Endometrial microvascular endothelial cells (primary cell): ENCODE data around the gene PSD. TPM values are rescaled to one million over a fixed set of nuclear protein-coding genes. Genes with fewer than 3 reads are reported as not detected.

Experiments used
- in situ Hi-C: cut with HindIII; loops from 2 replicates; pipeline ENCODE4 v1.10.0; 2017; ENCODE audit warnings: low sequenced_read_pairs, low pct_unique_long_range_greater_than_20kb; ENCODE audit errors: inconsistent ontology term
- total RNA-seq: library from RNA; depleted of rRNA; stranded (reverse); fragments of >200 nt; gene quantifications from one replicate; pipeline ENCODE4 v1.2.3, GENCODE V29; 2015; ENCODE audit errors: inconsistent ontology term

Gene PSD
- total RNA-seq, 1 donor from 2014 or later = not detected

DNA sequence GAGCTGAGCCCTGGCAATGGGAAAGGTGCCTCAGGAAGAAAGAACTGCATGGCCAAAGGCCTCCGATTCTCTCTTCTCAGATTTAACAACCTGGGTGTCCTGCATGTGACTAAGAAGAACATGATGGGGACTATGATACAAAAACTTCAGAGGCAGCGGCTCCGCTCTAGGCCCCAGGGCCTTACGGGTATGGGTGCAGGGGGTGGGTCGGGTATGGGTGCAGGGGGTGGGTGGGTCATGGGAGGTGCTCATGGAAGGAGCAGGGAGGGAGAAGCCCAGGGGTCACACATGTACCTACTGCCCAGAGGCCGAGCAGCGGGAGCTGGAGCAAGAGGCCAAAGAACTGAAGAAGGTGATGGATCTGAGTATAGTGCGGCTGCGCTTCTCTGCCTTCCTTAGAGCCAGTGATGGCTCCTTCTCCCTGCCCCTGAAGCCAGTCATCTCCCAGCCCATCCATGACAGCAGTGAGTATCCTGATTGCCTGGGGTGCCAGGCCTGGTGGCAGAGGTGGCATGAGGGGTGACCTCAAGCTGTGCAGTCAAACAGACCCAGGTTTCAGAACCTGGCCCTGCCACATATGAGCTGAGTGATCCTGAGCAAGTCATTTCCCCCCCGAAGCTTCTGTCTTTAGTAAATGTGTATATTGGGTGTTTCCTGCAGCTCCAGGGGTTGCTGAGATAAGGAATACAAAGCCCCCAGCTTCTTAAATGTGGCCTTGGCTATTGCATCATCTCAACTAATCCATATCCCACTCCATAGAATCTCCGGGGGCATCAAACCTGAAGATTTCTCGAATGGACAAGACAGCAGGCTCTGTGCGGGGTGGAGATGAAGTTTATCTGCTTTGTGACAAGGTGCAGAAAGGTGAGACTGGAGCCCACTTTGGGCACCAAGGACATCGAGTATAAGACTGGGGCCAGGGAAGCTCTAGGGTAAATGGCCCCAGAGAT, 21.1 kb downstream of the PSD start:
- in situ Hi-C loops = no loop called here

DNA sequence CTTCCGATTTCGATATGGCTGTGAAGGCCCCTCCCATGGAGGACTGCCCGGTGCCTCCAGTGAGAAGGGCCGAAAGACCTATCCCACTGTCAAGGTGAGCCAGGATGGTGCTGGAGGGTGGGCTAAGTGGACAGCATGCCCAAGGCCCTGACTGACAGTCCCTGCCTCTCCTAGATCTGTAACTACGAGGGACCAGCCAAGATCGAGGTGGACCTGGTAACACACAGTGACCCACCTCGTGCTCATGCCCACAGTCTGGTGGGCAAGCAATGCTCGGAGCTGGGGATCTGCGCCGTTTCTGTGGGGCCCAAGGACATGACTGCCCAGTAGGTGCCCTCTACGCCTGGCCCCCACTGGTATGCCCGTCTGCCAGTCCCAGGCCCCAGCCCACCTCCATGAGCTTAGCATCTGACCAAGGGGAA, 21.8 kb downstream of the PSD start:
- in situ Hi-C loops = no loop called here

DNA sequence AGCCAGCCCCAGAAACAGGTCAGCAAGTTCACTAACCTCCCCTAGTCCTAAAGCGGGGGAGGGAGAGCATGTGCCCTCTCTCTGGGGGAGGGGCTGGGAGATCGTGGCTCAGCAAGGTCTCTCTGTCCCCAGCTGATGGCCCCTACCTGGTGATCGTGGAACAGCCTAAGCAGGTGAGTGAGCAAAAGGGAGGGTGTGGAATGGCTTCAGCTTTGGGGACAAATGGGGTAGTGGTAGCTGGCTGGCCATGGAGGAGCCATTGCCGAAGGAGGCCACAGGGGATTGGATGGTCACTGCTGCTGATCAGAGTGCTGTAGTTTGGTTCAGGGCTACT, 22.3 kb downstream of the PSD start:
- in situ Hi-C loops = no loop called here

DNA sequence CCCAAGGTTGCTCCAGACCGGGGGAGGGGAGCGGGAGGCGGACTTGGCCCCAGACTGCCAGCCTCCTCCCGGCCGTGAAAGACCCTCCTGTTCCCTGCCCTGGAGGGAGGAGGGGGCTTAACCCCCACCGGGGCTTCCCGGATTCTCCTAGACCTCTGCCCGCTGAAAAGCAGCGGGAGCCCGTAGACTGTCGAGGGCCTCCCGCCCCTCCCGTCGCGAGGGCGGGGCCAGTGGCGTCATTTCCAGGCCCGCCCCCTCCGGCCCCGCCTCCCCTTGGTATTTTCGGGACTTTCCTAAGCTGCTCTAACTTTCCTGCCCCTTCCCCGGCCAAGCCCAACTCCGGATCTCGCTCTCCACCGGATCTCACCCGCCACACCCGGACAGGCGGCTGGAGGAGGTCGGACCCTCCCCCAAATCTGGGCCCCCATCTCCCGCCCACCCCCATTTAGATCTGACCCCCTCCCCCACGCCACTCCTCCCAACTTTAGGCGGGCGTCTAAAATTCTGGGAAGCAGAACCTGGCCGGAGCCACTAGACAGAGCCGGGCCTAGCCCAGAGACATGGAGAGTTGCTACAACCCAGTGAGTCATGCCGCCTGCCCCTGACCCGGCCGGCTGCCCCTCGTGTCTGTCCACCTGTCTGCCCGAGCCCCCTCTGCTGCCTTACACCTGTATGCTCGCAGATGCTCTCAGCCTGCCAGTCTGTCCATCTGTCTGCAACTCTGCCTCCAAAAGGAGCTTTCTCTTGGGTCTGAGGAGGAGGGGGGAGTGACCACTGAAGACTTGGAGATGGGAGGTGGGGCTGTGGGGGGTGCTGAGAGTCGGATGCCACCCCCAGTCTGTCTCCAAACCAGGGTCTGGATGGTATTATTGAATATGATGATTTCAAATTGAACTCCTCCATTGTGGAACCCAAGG, 22.9 kb downstream of the PSD start, which contains the start of gene NFKB2:
Gene NFKB2 (plus strand): TSS at position 306 of the 917 bp plus-strand sequence. CDS start 255 bp downstream, at position 561.
- in situ Hi-C loops = no loop called here

DNA sequence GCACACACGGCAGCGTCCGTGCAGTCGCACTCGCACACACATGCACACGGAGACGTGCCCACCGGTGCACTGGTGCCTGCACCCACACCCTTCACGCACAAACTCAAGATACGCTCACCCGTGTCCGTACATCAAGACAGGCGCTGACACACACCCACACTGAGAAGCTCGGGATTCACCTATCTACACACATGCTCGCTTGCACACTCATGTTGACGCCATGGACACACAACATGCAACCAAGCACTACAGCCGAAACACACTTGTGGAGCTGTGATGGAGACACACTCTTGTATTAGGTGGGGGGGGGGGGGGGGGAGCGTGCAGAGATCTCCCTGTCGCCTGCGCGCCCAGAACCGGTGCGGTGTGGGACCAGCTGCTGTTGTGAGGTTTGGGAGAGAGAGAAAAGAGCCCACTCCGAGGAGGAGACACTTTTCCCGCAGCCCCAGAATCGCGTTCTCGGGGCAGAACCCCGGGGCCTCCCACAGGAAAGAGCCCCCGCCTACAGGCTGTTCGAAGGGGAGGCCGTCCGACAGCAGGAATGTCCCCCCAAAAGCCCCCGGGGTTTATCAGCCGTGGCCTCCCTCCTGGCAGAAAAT, 23.7 kb downstream of the PSD start:
- in situ Hi-C loops = no loop called here

DNA sequence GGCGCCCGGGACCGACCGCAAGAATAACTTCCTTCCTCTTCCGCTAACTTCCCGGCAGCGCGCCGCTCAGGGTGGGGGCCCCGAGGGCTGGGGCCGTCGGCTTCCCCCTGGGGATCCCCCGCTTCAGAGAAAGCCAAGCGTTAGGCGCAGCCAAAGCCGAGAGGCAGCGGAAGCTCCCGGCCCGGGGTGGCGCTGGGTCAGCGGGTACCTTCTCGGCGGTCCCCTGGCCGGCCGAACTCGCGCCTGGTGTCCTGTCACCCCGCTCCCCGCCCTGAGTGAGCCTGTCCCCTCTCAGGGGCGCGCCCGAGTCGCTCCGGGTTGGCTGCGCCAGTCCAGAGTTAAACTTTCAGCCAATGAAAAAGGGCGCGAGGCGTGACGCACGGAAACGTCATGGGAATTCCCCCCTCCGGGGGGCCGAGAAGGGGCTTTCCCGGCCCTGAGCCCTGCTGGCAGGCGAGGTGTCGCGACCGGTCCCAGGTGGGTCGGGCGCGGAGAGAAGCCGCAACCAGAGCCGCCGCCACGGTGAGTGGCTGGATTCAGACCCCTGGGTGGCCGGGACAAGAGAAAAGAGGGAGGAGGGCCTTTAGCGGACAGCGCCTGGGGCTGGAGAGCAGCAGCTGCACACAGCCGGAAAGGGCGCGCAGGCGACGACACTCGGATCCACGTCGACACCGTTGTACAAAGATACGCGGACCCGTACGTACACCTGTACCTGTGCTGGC, 24.3 kb downstream of the PSD start:
- in situ Hi-C loops = no loop called here

DNA sequence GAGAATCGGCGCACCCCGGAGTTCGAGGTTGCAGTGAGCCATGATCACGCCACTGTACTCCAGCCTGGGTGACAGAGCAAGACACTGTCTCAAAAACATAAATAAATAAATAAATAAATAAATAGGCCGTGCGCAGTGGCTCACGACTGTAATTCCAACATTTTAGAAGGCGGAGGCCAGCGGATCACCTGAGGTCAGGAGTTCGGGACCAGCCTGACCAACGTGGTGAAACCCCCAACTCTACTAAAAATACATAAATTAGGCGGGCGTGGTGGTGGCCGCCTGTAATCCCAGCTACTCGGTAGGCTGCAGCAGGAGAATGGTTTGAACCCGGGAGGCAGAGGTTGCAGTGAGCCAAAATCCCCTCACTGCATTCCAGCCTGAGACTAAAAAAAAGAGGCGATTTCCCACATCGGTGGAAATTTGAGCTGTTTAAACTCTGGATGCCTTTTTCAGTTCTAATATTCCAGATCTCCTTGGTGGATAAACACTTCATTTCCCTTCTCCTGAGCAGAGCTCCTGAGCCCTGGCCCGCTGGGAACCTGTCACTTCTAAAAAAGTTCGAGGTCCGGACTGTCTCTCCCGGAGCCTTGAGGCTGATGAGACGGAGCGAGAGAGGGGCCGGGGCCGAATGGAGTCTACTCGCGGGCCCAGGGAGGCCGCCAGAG, 25.0 kb downstream of the PSD start:
- in situ Hi-C loops = no loop called here

DNA sequence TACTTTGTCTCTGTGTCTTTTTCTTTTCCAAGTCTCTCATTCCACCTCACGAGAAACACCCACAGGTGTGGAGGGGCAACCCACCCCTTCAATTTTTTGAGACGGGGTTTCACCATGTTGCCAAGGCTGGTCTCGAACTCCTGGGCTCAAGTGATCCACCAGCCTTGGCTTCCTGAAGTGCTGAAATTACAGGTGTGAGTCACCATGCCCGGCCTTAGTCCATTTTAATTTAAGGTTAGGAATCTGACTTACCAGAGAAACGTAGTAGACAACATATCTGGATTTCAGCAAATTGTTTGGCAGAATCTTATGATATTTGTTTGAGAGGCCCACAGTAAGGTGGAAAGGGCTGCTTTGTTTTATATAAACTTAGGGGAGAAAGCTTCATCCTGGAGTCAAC, 26.3 kb downstream of the PSD start:
- in situ Hi-C loops = no loop called here

DNA sequence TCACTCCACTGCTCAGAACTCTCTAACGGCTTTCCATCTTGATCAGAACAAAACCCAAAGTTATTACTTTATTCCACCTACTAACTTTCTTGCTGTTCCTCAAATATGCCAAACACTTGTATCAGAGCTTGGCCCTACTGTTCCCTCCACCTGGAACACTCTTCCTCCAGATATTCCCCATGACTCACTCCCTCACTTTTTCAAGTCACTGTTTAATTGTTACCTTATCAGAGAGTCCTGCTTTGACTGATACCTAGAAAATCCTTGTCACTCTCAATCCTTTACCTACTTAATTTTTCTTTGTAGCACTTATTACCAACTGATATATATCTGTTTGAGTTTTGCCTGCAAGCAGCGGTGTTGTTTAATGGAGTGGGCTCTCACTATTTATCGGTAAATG, 28.7 kb downstream of the PSD start:
- in situ Hi-C loops = no loop called here

DNA sequence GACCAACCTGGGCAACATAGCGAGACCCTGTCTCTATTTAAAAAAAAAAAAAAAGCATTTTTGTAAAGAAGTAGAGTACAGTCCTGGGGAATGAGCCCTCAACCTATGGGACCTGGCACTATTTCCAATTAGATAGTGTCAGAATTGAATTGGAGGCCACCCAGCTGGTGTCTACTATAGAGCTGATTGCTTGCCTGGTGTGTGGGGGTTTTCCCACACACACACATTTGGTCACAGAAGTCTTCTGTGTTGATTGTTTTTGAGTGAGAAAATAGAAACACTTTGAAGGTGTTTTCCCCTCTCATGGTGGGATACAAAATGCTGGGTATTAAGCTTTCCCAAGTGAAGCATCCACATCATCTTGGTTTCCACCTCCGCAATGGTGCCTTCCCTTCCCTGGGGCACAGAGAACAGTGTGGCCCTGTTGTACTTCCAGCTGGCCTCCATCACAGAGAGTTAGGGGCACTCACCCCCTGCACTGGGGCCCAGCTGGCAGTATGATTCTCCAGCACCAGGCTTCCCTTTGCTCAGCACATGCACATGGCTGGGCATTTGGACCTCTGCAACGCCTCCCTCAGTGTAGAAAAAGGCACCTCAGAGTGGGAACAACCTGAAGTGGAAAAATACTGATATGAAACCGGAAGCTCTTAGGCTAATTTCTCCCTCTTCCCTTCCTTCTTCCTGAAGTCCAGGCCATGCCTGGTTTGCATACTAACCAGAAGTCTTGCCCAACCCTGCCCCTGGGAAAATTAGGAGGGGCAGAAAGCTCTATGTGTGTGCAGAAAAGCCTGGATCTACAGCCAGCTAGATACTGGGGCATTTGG, 33.8 kb downstream of the PSD start:
- in situ Hi-C loops = no loop called here

DNA sequence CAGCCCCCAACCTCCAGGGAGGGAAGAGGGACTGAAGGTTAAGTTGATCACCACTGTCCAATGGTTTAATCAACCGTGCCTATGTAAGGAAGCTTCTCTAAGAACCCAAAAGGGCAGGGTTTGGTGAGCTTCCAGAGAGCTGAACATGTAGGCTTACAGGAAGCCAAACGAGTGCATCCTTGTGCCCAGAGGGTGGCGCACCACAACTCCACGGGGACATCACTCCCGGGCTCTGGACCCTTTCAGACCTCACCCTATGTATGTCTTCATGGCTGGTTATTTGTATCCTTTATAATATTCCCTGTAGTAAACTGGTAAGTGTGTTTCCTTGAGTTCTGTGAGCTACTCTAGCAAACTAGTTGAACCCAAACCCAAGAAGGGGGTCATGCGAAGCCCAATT, 34.5 kb downstream of the PSD start:
- in situ Hi-C loops = no loop called here

DNA sequence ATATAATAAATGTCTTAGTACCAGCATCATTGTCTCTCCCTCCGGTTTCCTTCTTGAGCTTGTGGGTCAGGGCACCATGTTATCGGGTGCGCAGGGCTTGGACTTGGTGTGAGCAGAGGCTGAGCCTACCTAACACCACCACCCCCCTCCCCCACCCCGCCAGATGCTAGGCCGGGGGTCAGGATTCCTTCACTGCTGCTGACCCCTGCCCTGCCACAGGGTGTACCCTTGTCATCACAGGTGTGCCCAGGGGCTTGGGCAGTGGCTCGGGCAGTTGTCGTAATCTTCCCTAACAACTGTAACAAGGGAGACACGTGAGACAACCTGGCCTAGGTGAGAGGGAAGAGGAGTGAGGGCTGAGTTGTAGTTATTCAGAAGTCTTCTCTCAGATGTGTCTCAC, 35.7 kb downstream of the PSD start:
- in situ Hi-C loops = no loop called here

DNA sequence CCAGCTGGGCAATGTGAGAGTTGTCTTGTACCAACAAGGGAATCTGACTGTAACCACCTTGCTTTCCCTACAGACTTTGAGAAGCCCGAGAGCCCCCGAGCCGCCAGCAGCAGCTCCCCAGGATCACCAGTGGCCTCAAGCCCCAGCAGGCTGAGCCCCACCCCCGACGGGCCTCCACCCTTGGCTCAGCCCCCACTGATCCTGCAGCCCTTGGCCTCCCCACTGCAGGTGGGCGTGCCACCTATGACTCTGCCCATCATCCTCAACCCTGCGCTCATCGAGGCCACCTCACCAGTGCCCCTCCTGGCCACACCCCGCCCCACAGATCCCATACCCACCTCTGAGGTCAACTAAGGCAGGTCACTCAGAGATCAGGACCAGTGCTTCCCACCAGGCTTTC, 36.6 kb downstream of the PSD start:
- in situ Hi-C loops = no loop called here

DNA sequence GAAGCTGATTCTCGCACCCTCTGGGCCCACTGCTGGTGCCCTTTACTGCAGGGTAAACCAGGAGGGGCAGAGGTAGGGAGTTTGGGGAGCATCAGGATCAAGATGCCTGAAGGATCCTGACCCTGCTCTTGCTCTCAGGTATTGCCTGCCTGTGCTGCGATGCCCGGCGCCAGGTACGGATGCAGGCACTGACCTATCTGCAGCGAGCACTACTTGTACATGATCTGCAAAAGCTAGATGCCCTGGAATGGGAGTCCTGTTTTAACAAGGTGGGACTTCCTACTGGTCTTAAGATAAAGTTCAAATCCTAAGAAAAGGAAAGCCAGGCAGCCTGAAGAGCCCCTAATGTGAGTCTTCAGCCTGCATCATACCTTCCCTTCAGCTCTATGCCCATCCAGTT, 39.2 kb downstream of the PSD start:
- in situ Hi-C loops = no loop called here

DNA sequence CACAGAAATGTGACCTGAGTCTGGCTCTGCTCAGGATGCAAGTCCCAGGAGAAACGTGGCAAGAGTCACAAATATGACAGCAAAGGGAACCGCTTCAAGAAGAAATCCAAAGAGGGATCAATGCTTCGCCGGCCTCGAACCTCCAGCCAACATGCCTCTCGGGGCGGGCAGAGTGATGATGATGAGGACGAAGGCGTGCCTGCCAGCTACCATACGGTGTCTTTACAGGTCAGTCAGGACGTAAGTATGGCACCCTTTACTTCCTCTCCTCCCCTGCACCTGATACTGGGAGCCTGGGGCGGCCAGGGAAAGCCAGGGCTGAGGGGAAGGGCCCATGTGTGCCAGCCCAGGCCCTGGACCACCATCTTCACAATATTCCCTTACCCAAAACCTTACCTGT, 41.7 kb downstream of the PSD start:
- in situ Hi-C loops = no loop called here

DNA sequence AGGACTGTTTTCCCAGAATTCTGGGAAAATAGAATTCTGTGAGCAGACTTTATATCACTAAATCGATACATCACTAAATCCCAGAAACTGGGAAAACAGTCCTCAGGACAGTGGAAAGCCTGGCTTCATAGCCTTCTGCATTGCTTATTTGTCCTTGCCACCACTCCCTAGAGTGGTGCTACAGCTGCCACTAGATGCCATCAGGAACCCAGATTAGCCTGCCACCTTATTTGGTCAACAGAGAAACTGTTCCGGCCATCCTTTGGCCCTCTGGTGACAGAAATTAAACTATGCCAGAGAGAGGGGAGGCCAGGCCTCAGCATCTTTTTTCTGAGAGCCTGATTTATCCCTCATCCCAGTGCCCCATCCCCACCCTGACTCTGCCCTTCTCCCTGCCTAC, 42.7 kb downstream of the PSD start:
- in situ Hi-C loops = no loop called here

DNA sequence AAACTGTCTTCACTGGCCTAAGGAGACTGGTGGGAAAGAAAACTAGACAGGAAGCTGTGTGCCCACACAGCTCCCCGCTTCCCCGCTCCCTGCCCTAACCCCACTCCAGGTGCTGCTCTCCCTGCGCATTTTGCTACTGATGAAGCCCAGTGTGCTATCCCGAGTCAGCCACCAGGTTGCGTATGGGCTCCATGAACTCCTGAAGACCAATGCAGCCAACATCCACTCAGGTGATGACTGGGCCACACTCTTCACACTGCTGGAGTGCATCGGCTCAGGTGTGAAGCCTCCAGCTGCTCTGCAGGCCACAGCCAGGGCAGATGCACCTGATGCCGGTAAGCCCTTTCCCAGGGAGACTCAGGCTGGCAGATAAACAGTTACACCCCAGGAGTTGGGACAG, 43.3 kb downstream of the PSD start:
- in situ Hi-C loops = no loop called here
